ENCODE results near the gene STRAP.

STRAP gene

GRCh38 chr12:15842108-15842507, 40.1 kb upstream of the STRAP start:
- Histone ChIP-seq H3K27me3 (no peaks in the 10 kb centered on the region), H3K36me3 (no peaks in the 10 kb centered on the region), H3K27ac (peak overlapping the region in 1 of 2 donors; percentile 1), H3K4me1 (peaks cover 0 to 30% (median 13%) of the 10 kb centered on the region in 4 donors), H3K9me3 (no peaks in the 10 kb centered on the region), H3K4me3 (no peak overlapping the region)
- no peak for DNase-seq
- intact Hi-C loops (cut with DNase I; ENCODE audit: low total_unique reads) = no loop called here
- no peak for TF ChIP-seq CTCF (IDR thresholded peaks at IDR 0.05)

- H3K9me3 ChIP-seq = no peaks in the 10 kb centered on the region
- H3K27me3 ChIP-seq = no peaks in the 10 kb centered on the region
- H3K36me3 ChIP-seq = no peaks in the 10 kb centered on the region
- H3K4me1 ChIP-seq = peaks cover 0 to 45% (median 5%) of the 10 kb centered on the region in 4 donors
- no peak overlapping the region for H3K4me3 ChIP-seq
- no peak for TF ChIP-seq CTCF (IDR thresholded peaks at IDR 0.05)
- DNase-seq = peak in 1 of 2 donors; percentile 29
- intact Hi-C loops (cut with DNase I; ENCODE audit: low total_unique reads) = no loop called here
- H3K27ac ChIP-seq = peak overlapping the region; percentile 44 to 58
Observed at GRCh38 chr12:15846887-15847286, 35.3 kb upstream of the STRAP start.

GRCh38 chr12:15848606-15849005, 33.6 kb upstream of the STRAP start:
- intact Hi-C loops (cut with DNase I; ENCODE audit: low total_unique reads) = no loop called here
- no peak for TF ChIP-seq CTCF (IDR thresholded peaks at IDR 0.05)
- Histone ChIP-seq H3K27ac (peak overlapping the region in 1 of 2 donors; percentile 58), H3K4me3 (no peak overlapping the region), H3K36me3 (no peaks in the 10 kb centered on the region), H3K4me1 (peaks cover 0 to 45% (median 5%) of the 10 kb centered on the region in 4 donors), H3K27me3 (no peaks in the 10 kb centered on the region), H3K9me3 (no peaks in the 10 kb centered on the region)
- no peak for DNase-seq

GRCh38 chr12:15851045-15851620, 31.1 kb upstream of the STRAP start:
- intact Hi-C loops (cut with DNase I; ENCODE audit: low total_unique reads) = no loop called here
- Histone ChIP-seq H3K27ac (no peak overlapping the region), H3K9me3 (no peaks in the 10 kb centered on the region), H3K4me3 (no peak overlapping the region), H3K27me3 (no peaks in the 10 kb centered on the region), H3K36me3 (no peaks in the 10 kb centered on the region), H3K4me1 (peaks cover 0 to 54% (median 7%) of the 10 kb centered on the region in 4 donors)
- DNase-seq = no peak
- no peak for TF ChIP-seq CTCF (IDR thresholded peaks at IDR 0.05)

GRCh38 chr12:15851919-15852318, 30.3 kb upstream of the STRAP start:
- Histone ChIP-seq H3K36me3 (no peaks in the 10 kb centered on the region), H3K27ac (no peak overlapping the region), H3K4me3 (no peak overlapping the region), H3K27me3 (no peaks in the 10 kb centered on the region), H3K4me1 (peaks cover 0 to 47% (median 6%) of the 10 kb centered on the region in 4 donors), H3K9me3 (no peaks in the 10 kb centered on the region)
- intact Hi-C loops (cut with DNase I; ENCODE audit: low total_unique reads) = no loop called here
- no peak for DNase-seq
- TF ChIP-seq CTCF (IDR thresholded peaks at IDR 0.05) = no peak

GRCh38 chr12:15852383-15852782, 29.8 kb upstream of the STRAP start:
- no peak overlapping the region for H3K4me3 ChIP-seq
- H3K27ac ChIP-seq = no peak overlapping the region
- intact Hi-C loops (cut with DNase I; ENCODE audit: low total_unique reads) = no loop called here
- H3K4me1 ChIP-seq = peaks cover 0 to 42% (median 6%) of the 10 kb centered on the region in 4 donors
- DNase-seq = no peak
- no peaks in the 10 kb centered on the region for H3K36me3 ChIP-seq
- no peaks in the 10 kb centered on the region for H3K9me3 ChIP-seq
- H3K27me3 ChIP-seq = no peaks in the 10 kb centered on the region
- no peak for TF ChIP-seq CTCF (IDR thresholded peaks at IDR 0.05)
